Adipocyte (in vitro differentiated cells): ENCODE data around the gene ZNF212.
"Not testable (repeated sequence)": the region's sequence is repeated elsewhere in the genome, so short reads cannot be mapped to it uniquely, and the experiment has no call there.

Experiments used
- DNase-seq: peaks from one replicate; pipeline ENCODE4 v3.0.0-alpha.2; 2015; ENCODE audit warnings: low read depth
- H3K27me3 ChIP-seq: replicated peaks from 2 replicates; pipeline ENCODE4 v1.7.0; 2013; ENCODE audit warnings: mild to moderate bottlenecking, low read length, moderate library complexity; ENCODE audit not compliant: control insufficient read depth, insufficient read depth
- H3K36me3 ChIP-seq: 2 replicates; pipeline ENCODE4 v1.7.0; 2013; ENCODE audit warnings: low read length, mild to moderate bottlenecking, moderate library complexity; ENCODE audit not compliant: control insufficient read depth, insufficient read depth, severe bottlenecking
- H3K4me1 ChIP-seq: 2 replicates; pipeline ENCODE4 v1.7.0; 2013; ENCODE audit warnings: mild to moderate bottlenecking, low read length, moderate library complexity; ENCODE audit not compliant: control insufficient read depth, insufficient read depth
- H3K4me3 ChIP-seq: 2 replicates; pipeline ENCODE4 v1.7.0; 2013; ENCODE audit warnings: mild to moderate bottlenecking, low read length, moderate library complexity
- H3K9ac ChIP-seq: 2 replicates; pipeline ENCODE4 v1.7.0; 2013; ENCODE audit warnings: mild to moderate bottlenecking, low read length, moderate library complexity
- H3K9me3 ChIP-seq: 2 replicates; pipeline ENCODE4 v1.7.0; 2013; ENCODE audit warnings: mild to moderate bottlenecking, low read length, moderate library complexity; ENCODE audit not compliant: control insufficient read depth

The ZNF212 gene

DNA sequence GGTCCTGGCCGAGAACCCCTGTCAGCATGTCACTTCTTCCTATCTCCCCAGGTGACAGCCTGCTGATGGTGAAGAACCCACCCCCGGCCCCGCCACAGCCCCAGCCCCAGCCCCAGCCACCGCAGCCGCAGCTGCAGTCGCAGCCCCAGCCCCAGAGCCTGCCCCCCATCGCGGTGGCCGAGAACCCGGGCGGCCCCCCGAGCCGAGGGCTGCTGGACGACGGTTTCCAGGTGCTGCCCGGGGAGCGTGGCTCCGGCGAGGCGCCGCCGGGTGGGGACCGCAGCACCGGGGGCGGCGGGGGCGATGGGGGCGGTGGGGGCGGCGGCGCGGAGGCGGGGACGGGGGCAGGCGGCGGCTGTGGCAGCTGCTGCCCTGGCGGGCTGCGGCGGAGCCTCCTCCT lies 15.7 kb upstream of the ZNF212 start:
- H3K27me3 ChIP-seq, result no peaks in the 10 kb centered on the region
- no peak overlapping the region for H3K4me3 ChIP-seq
- H3K4me1 ChIP-seq, result peaks cover 13% of the 10 kb centered on the region
- DNase-seq, result no peak
- no peak overlapping the region for H3K9ac ChIP-seq
- H3K36me3 ChIP-seq, result peaks cover 35% of the 10 kb centered on the region
- no peaks in the 10 kb centered on the region for H3K9me3 ChIP-seq

DNA sequence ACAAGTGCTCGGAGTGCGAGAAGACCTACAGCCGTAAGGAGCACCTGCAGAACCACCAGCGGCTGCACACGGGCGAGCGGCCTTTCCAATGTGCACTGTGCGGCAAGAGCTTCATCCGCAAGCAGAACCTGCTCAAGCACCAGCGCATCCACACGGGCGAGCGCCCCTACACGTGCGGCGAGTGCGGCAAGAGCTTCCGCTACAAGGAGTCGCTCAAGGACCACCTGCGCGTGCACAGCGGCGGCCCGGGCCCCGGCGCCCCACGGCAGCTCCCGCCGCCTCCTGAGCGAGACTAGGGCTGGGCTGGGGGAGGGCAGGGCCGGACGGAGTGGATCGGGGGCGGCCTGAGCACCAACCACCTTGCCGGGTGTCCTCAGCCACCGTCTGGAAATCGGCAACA lies 15.1 kb upstream of the ZNF212 start:
- Histone ChIP-seq H3K4me1 (peaks cover 19% of the 10 kb centered on the region), H3K9ac (no peak overlapping the region), H3K36me3 (peaks cover 30% of the 10 kb centered on the region), H3K9me3 (no peaks in the 10 kb centered on the region), H3K27me3 (no peaks in the 10 kb centered on the region), H3K4me3 (no peak overlapping the region)
- no peak for DNase-seq

DNA sequence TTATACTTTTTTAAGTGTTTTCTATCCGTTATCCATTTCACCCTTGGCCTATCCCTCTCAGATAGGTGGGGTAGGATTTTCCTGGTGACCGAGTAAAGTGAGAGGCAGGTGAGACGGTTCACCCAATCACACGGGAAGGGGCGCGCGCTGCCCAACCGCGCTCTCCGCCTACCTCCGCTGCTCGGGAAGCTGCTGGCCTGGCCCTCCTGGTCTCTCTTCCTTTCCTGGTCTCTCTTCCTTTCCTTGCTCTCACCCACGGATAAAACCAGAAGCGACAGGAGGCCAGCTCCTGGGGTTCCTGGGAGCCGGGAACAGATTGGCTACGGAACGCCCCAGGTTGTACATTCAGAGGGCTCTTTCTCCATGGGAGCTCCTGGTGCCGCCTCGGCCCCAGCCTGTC lies 14.3 kb upstream of the ZNF212 start:
- Histone ChIP-seq H3K36me3 (peaks cover 30% of the 10 kb centered on the region), H3K4me1 (peaks cover 21% of the 10 kb centered on the region), H3K9ac (no peak overlapping the region), H3K4me3 (no peak overlapping the region), H3K9me3 (no peaks in the 10 kb centered on the region), H3K27me3 (no peaks in the 10 kb centered on the region)
- DNase-seq, result no peak

DNA sequence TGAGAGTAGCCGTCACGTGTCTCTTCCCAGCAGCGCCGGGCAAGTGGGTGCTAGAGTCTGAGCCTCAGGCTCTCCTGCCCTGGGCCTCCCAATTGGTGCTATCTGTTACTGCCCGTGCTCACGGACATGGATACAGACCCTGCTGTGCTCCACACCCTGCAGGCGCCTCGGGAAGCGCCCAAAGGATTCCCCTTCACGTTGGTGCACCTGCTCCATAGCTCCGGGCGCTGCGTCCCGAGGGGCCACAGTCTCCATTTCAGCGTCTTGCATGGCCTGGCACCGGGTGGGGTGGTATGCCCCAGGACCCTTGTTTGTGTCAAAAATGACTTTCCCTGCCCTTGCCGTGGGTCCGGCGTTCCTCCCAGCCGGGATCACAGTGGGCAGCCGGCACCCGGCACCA lies 13.8 kb upstream of the ZNF212 start:
- Histone ChIP-seq H3K27me3 (no peaks in the 10 kb centered on the region), H3K9ac (no peak overlapping the region), H3K4me3 (no peak overlapping the region), H3K9me3 (no peaks in the 10 kb centered on the region), H3K4me1 (peaks cover 18% of the 10 kb centered on the region), H3K36me3 (peaks cover 30% of the 10 kb centered on the region)
- no peak for DNase-seq

DNA sequence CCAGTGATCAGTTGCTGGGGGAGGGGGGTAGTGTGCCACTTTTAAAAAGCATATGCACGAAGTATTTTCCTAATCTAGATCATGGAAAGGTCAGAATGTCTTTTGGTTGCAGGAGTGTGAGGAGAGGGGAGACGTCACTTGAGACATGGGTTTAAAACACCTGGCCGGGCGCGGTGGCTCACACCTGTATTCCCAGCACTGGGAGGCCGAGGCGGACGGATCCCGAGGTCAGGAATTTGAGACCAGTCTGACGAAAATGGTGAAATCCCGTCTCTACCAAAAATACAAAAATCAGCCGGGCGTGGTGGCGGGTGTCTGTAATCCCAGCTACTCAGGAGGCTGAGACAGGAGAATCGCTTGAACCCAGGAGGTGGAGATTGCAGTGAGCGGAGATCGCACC lies 13.1 kb upstream of the ZNF212 start:
- not testable (repeated sequence) for H3K4me3 ChIP-seq, H3K9ac ChIP-seq, DNase-seq, H3K27me3 ChIP-seq, H3K9me3 ChIP-seq
- H3K36me3 ChIP-seq, result peaks cover 25% of the 10 kb centered on the region
- H3K4me1 ChIP-seq, result peaks cover 18% of the 10 kb centered on the region

DNA sequence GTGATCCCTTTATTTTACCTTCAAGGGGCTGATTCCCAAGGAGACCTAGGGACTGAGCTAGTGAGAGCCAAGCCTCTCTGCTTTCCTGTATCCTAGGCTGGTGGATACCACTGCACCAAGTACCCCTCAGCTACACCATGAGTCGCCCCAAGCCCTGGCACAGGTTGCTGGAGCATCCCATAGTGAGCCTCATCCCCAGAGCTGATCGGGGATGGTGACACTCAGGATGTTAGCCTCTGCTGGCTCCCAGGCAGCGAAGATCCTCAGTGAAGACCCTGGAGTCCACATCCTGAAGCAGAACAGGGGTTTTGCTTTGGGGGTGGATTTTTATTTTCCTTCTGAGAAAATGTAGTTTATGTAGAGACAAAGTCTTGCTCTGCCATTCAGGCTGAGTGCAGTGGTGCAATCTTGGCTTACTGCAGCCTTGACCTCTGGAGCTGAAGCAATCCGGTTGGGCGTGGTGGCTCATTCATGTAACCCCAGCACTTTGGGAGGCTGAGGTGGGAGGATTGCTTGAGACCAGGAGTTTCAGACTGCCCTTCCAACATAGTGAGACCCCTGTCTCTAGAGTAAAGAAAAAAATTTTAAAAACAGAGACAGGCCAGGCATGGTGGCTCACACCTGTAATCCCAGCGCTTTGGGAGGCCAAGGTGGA lies 12.5 kb upstream of the ZNF212 start:
- H3K36me3 ChIP-seq, result peaks cover 21% of the 10 kb centered on the region
- peak overlapping the region; percentile 30 for H3K9ac ChIP-seq
- no peaks in the 10 kb centered on the region for H3K27me3 ChIP-seq
- H3K4me1 ChIP-seq, result peaks cover 18% of the 10 kb centered on the region
- DNase-seq, result no peak
- H3K9me3 ChIP-seq, result no peaks in the 10 kb centered on the region
- no peak overlapping the region for H3K4me3 ChIP-seq

DNA sequence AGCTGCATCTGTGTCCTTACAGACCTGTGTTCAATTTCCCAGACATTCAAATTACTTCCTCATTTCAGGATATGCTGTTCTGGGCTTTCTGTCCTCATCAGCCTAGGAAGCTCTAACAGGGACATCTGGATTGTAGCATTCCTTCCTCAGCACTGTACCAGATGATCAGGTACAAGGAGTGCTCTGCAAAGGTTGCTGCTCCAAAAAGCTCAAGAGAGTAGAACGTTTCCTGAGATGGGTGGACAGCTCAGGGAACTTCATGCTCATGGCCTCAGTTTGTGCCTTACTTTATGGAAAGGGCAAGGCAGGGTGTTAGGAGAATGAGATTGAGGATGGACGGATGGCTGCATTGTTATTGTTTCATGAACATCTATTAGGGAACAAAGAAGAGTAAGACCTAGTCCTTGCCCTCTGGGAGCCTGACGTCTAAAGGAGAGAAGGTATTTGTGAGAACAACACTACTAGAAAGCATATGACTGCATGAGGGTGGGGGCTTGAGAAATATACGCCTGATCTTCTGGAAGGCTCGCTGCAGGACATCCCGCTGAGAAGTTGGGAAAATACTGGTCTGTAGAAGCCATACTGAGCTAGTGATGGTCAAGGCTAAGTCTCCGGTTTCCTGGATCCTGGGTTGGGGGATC lies 10.5 kb upstream of the ZNF212 start:
- Histone ChIP-seq H3K36me3 (peaks cover 19% of the 10 kb centered on the region), H3K4me3 (no peak overlapping the region), H3K4me1 (peaks cover 29% of the 10 kb centered on the region), H3K9me3 (no peaks in the 10 kb centered on the region), H3K27me3 (no peaks in the 10 kb centered on the region), H3K9ac (no peak overlapping the region)
- no peak for DNase-seq

DNA sequence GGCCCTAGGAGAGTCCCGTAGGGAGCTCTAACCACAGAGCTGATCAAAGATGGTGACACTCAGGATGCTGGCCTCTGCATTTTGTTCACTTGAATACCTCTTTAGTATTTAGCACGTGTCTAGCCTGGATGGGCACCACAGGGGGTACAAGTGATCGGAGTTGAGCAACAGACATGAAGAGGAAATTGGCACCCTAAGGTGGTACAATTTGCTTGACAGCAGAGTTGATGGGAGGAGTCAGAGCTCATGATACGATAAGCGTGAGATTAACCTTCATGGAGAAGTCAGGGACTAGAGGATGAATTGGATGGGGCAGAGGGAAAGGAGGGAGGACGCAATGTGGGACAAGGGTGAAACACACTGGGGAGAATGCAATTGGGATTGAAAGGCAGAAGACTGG lies 9.9 kb upstream of the ZNF212 start:
- DNase-seq, result no peak
- no peak overlapping the region for H3K9ac ChIP-seq
- peaks cover 32% of the 10 kb centered on the region for H3K4me1 ChIP-seq
- no peaks in the 10 kb centered on the region for H3K9me3 ChIP-seq
- H3K4me3 ChIP-seq, result no peak overlapping the region
- peaks cover 14% of the 10 kb centered on the region for H3K36me3 ChIP-seq
- H3K27me3 ChIP-seq, result no peaks in the 10 kb centered on the region

DNA sequence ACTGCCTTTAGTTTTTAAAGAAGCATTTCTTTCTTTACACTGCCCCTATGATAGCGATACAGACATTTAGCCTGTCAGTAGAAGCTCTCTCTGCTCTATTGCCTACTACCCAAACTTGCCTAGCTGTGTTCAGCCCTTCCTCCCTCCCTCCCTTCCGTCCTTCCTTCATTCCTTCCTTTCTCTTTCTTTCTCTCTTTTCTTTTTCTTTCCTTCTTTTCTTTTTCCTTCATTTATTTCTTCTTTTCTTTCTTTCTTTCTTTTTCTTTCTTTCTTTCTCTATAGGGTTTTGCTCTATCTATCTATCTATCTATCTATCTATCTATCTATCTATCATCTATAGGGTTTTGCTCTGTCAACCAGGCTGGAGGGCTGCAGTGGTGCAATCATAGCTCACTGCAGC lies 7.1 kb upstream of the ZNF212 start:
- no peak for DNase-seq
- no peak overlapping the region for H3K9ac ChIP-seq
- H3K4me3 ChIP-seq, result no peak overlapping the region
- no peaks in the 10 kb centered on the region for H3K36me3 ChIP-seq
- H3K9me3 ChIP-seq, result no peaks in the 10 kb centered on the region
- H3K27me3 ChIP-seq, result no peaks in the 10 kb centered on the region
- peaks cover 24% of the 10 kb centered on the region for H3K4me1 ChIP-seq

DNA sequence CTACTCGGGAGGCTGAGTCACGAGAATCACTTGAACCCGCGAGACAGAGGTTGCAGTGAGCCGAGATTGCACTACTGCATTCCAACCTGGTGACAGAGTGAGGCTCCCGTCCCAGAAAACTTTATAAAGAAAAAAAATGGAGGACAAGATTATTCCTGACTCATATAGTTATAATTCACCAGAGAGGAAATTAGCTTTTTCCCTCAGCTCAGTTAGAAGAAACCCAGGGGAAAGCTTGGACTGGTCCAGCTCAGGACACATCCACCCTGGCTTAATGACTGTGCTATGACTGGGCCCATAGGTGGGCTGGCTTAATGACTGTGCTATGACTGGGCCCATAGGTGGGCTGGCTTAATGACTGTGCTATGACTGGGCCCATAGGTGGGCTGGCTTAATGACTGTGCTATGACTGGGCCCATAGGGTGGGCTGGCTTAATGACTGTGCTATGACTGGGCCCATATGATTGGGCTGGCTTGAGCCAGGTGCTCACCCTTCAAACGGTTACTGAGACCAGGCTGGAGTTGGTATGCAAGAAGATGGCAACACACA lies 5.7 kb upstream of the ZNF212 start:
- not testable (repeated sequence) for H3K36me3 ChIP-seq, H3K9ac ChIP-seq, H3K27me3 ChIP-seq, H3K4me3 ChIP-seq, H3K9me3 ChIP-seq
- DNase-seq, result peak; percentile 77
- peaks cover 29% of the 10 kb centered on the region for H3K4me1 ChIP-seq

DNA sequence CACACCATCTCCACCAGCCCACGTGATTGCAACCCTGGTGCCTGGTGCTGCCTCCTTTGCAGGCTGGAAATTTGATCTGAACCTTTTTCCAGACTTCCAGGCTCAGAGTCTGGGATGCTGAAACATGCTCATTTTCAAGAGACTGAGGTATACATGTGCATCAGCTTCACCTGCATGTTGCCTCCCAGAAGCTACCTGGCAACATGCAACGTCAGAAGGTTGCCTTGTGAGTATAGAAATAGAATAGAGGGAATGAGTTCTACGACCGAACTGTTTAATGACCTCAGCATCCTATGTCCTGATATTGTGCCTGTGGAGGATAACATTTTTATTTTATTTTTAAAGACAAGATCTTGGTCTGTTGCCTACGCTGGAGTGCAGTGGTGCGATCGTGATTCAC lies 1.9 kb upstream of the ZNF212 start:
- Histone ChIP-seq H3K9me3 (peaks cover 1% of the 10 kb centered on the region), H3K9ac (no peak overlapping the region), H3K4me1 (peaks cover 33% of the 10 kb centered on the region), H3K4me3 (no peak overlapping the region), H3K36me3 (no peaks in the 10 kb centered on the region), H3K27me3 (no peaks in the 10 kb centered on the region)
- DNase-seq, result no peak
